GM18499 (cell line): Measurements from ENCODE around the gene CDC25B.

Source experiments
- ATAC-seq: cut with Tn5 transposase; IDR thresholded peaks from one replicate; pipeline ENCODE4 v1.9.1; 2021; ENCODE audit warnings: moderate number of reproducible peaks; ENCODE audit not compliant: insufficient read depth, unreplicated experiment

CDC25B gene

GRCh38 chr20:3795511-3796468, at the start of gene CDC25B:
Gene CDC25B (plus strand): TSS chr20:3796310. CDS start chr20:3796532, 222 bp downstream.
- ATAC-seq, result no peak

- ATAC-seq, result no peak
Measured at GRCh38 chr20:3747471-3747870, 48.6 kb upstream of the CDC25B start.

GRCh38 chr20:3748073-3748472, 48.0 kb upstream of the CDC25B start:
- no peak for ATAC-seq

- no peak for ATAC-seq
Measured at GRCh38 chr20:3749087-3749688, 46.9 kb upstream of the CDC25B start.

- ATAC-seq, result no peak
Measured at GRCh38 chr20:3749689-3750531, 46.2 kb upstream of the CDC25B start.

GRCh38 chr20:3751305-3751674, 44.8 kb upstream of the CDC25B start:
- ATAC-seq, result no peak

- ATAC-seq, result no peak
Measured at GRCh38 chr20:3751675-3752385, 44.3 kb upstream of the CDC25B start.

- ATAC-seq, result no peak
Measured at GRCh38 chr20:3752386-3752759, 43.7 kb upstream of the CDC25B start.

GRCh38 chr20:3753098-3753497, 43.0 kb upstream of the CDC25B start:
- ATAC-seq, result no peak

GRCh38 chr20:3753501-3754275, 42.4 kb upstream of the CDC25B start:
- no peak for ATAC-seq

- ATAC-seq, result no peak
Measured at GRCh38 chr20:3754276-3754630, 41.9 kb upstream of the CDC25B start.

GRCh38 chr20:3755269-3755668, 40.8 kb upstream of the CDC25B start:
- no peak for ATAC-seq

- no peak for ATAC-seq
Measured at GRCh38 chr20:3755814-3756480, 40.2 kb upstream of the CDC25B start.

- ATAC-seq, result no peak
Measured at GRCh38 chr20:3757268-3757667, 38.8 kb upstream of the CDC25B start.

GRCh38 chr20:3758566-3758965, 37.5 kb upstream of the CDC25B start:
- ATAC-seq, result no peak

- ATAC-seq, result no peak
Measured at GRCh38 chr20:3759316-3759823, 36.7 kb upstream of the CDC25B start.

GRCh38 chr20:3759884-3760283, 36.2 kb upstream of the CDC25B start:
- no peak for ATAC-seq

GRCh38 chr20:3760655-3761348, 35.3 kb upstream of the CDC25B start:
- no peak for ATAC-seq
